ENCODE measurements around the gene CEP70.

- TF ChIP-seq, protein P1, sequence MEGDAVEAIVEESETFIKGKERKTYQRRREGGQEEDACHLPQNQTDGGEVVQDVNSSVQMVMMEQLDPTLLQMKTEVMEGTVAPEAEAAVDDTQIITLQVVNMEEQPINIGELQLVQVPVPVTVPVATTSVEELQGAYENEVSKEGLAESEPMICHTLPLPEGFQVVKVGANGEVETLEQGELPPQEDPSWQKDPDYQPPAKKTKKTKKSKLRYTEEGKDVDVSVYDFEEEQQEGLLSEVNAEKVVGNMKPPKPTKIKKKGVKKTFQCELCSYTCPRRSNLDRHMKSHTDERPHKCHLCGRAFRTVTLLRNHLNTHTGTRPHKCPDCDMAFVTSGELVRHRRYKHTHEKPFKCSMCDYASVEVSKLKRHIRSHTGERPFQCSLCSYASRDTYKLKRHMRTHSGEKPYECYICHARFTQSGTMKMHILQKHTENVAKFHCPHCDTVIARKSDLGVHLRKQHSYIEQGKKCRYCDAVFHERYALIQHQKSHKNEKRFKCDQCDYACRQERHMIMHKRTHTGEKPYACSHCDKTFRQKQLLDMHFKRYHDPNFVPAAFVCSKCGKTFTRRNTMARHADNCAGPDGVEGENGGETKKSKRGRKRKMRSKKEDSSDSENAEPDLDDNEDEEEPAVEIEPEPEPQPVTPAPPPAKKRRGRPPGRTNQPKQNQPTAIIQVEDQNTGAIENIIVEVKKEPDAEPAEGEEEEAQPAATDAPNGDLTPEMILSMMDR (IDR thresholded peaks at IDR 0.05): no peak
- TF ChIP-seq POLR2A (IDR thresholded peaks at IDR 0.05): no peak
Observed at GRCh38 chr3:138509586-138509985, 84.5 kb downstream of the CEP70 start.
